GM06990 (cell line): ENCODE measurements around the gene GCLC.

ENCODE experiments used
- DNase-seq: peaks from one replicate; pipeline ENCODE4 v3.0.0-alpha.2; 2011; ENCODE audit not compliant: insufficient read length; ENCODE audit errors: extremely low read depth
- H3K27me3 ChIP-seq: replicated peaks from 2 replicates; pipeline ENCODE4 v1.6.0; 2011; ENCODE audit warnings: low read length; ENCODE audit not compliant: control insufficient read depth, insufficient read depth
- H3K36me3 ChIP-seq: 2 replicates; pipeline ENCODE4 v1.5.1; 2011; ENCODE audit warnings: low read length; ENCODE audit not compliant: control insufficient read depth, insufficient read depth
- H3K4me3 ChIP-seq: replicated peaks from 2 replicates; pipeline ENCODE4 v1.5.1; 2011; ENCODE audit warnings: low read depth, mild to moderate bottlenecking, control low read depth, low read length
- TF ChIP-seq, protein P1 (sequence below): IDR thresholded peaks from 2 replicates; pipeline ENCODE4 v1.5.1; 2011; ENCODE audit warnings: low read length, control low read depth, mild to moderate bottlenecking, inconsistent platforms; ENCODE audit not compliant: insufficient read depth, poor library complexity, severe bottlenecking

Gene GCLC

DNA sequence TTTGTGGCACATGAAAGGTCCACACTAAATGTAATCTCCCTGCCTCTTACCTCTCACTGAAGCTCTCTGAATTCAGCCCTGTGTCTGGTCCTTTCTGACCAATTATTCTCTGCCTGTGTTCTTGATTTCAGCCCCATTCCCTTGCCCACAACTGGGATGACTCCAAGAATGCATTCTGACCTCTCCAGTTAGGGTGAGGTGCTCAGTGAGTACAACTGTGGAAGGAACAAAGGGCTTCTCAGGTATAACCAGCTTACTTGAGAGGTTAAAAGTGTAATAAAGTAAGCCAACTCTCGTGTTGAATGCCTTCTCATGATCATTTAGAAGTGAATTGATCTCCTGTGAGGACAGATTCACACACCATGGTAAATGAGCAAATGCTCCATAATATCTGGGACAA is 88.1 kb downstream of the GCLC start:
- no peaks in the 10 kb centered on the region for H3K36me3 ChIP-seq
- H3K4me3 ChIP-seq: no peak overlapping the region
- TF ChIP-seq, protein P1, sequence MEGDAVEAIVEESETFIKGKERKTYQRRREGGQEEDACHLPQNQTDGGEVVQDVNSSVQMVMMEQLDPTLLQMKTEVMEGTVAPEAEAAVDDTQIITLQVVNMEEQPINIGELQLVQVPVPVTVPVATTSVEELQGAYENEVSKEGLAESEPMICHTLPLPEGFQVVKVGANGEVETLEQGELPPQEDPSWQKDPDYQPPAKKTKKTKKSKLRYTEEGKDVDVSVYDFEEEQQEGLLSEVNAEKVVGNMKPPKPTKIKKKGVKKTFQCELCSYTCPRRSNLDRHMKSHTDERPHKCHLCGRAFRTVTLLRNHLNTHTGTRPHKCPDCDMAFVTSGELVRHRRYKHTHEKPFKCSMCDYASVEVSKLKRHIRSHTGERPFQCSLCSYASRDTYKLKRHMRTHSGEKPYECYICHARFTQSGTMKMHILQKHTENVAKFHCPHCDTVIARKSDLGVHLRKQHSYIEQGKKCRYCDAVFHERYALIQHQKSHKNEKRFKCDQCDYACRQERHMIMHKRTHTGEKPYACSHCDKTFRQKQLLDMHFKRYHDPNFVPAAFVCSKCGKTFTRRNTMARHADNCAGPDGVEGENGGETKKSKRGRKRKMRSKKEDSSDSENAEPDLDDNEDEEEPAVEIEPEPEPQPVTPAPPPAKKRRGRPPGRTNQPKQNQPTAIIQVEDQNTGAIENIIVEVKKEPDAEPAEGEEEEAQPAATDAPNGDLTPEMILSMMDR: no peak
- H3K27me3 ChIP-seq: no peaks in the 10 kb centered on the region
- no peak for DNase-seq

DNA sequence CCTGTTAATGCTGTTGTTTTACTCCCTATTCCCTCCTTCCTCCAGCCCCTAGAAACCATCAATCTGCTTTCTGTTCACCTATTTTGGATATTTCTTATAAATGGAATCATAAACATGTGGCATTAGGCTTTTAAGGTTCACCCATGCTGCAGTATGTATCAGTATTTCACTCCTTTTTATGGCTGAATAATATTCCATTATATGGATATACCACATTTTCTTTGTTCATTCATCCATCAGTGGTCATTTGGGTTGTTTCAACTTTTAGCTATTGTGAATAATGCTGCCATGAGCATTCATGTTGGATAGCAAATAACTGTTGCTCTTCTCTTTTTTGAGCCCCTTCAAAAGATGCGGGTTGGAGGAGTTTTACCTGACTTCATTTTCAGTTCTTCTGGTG is 89.2 kb downstream of the GCLC start:
- Histone ChIP-seq H3K4me3 (no peak overlapping the region), H3K27me3 (no peaks in the 10 kb centered on the region), H3K36me3 (no peaks in the 10 kb centered on the region)
- no peak for DNase-seq
- TF ChIP-seq, protein P1: no peak

DNA sequence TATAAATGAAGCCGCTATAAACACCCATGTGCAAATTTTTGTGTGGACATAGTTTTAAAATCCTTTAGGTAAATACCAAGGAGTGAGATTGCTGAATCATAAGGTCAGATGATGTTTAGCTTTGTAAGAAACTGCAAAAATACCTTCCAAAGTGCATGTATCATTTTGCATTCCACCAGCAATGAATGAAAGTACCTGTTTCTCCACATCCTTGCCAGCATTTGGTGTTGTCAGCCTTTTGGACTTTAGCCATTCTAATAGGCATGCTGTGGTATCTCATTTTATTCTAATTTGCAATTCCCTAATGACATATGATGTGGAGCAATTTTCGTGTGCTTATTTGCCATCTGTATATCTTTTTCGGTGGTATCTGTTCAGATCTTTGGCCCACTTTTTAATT is 93.7 kb downstream of the GCLC start:
- Histone ChIP-seq H3K36me3 (no peaks in the 10 kb centered on the region), H3K4me3 (no peak overlapping the region), H3K27me3 (peaks cover 3% of the 10 kb centered on the region; the same call in 1 of the 2 replicates)
- TF ChIP-seq, protein P1: no peak
- no peak for DNase-seq

DNA sequence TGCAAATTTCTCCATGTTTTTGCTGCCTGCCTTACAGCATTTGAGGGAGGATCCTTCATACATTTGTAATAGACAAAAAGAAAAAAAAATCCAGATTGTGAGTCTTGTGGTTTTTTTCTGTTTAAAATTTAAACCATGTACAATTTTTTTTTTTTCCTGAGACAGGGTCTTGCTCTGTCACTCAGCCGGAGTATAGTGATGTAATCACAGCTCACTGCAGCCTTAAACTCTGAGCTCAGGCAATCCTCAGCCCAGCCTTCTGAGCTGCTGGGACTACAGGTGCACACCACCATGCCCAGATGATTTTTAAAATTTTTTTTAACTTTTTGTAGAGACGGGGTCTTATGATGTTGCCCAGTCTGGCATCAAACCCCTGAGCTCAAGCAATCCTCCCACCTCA is 97.0 kb downstream of the GCLC start:
- Histone ChIP-seq H3K27me3 (peaks cover 5% of the 10 kb centered on the region), H3K36me3 (no peaks in the 10 kb centered on the region)
- TF ChIP-seq, protein P1: no peak

More for the DNA sequence above, 97.0 kb downstream of the GCLC start:
- H3K4me3 ChIP-seq: no peak overlapping the region
- no peak for DNase-seq
